Neural progenitor cell (in vitro differentiated cells): Measurements from ENCODE around the gene RSPO3. TPM values are rescaled to one million over a fixed set of nuclear protein-coding genes. Genes with fewer than 3 reads are reported as not detected.

Experiments
- DNase-seq: peaks from one replicate; pipeline ENCODE4 v3.0.0-alpha.2; 2016; ENCODE audit warnings: low spot score
- H2AFZ ChIP-seq: fragments of 200-600 bp; sonication (generic); replicated peaks from 2 replicates; pipeline ENCODE4 v1.6.1; 2016; ENCODE audit warnings: antibody characterized with exemption
- H3F3A ChIP-seq: fragments of 200-600 bp; sonication (generic); 2 replicates; pipeline ENCODE4 v1.6.1; 2016; ENCODE audit warnings: antibody characterized with exemption, low read depth
- H3K27ac ChIP-seq: fragments of 200-600 bp; sonication (generic); 2 replicates; pipeline ENCODE4 v1.5.1; 2016; ENCODE audit warnings: mild to moderate bottlenecking
- H3K27me3 ChIP-seq: fragments of 200-600 bp; sonication (generic); 2 replicates; pipeline ENCODE4 v1.6.1; 2016; ENCODE audit warnings: mild to moderate bottlenecking, moderate library complexity
- H3K36me3 ChIP-seq: fragments of 200-600 bp; sonication (generic); 2 replicates; pipeline ENCODE4 v1.5.1; 2016
- H3K4me1 ChIP-seq: fragments of 200-600 bp; sonication (generic); 2 replicates; pipeline ENCODE4 v1.6.1; 2016; ENCODE audit warnings: mixed run types
- H3K4me2 ChIP-seq: fragments of 200-600 bp; sonication (generic); 2 replicates; pipeline ENCODE4 v1.6.1; 2016
- H3K4me3 ChIP-seq: fragments of 200-600 bp; sonication (generic); 2 replicates; pipeline ENCODE4 v1.5.1; 2016
- H3K79me2 ChIP-seq: fragments of 200-600 bp; sonication (generic); 2 replicates; pipeline ENCODE4 v1.6.1; 2016; ENCODE audit warnings: low read depth
- H3K9ac ChIP-seq: fragments of 200-600 bp; sonication (generic); 2 replicates; pipeline ENCODE4 v1.6.1; 2016
- H3K9me3 ChIP-seq: fragments of 200-600 bp; sonication (generic); 2 replicates; pipeline ENCODE4 v1.5.1; 2016; ENCODE audit warnings: low read depth
- H4K20me1 ChIP-seq: fragments of 200-600 bp; sonication (generic); 2 replicates; pipeline ENCODE4 v1.6.1; 2016; ENCODE audit warnings: low read depth
- H3K27ac Mint-ChIP-seq: 3 replicates; pipeline ENCODE4 v1.8.0; 2021; ENCODE audit warnings: mixed read lengths
- H3K27me3 Mint-ChIP-seq: 2 replicates; pipeline ENCODE4 v1.8.0; 2022; ENCODE audit warnings: low read depth, mild to moderate bottlenecking, inconsistent platforms, moderate library complexity, mixed read lengths; ENCODE audit not compliant: insufficient read depth
- H3K36me3 Mint-ChIP-seq: 3 replicates; pipeline ENCODE4 v1.8.0; 2021; ENCODE audit warnings: mixed read lengths
- H3K4me1 Mint-ChIP-seq: 3 replicates; pipeline ENCODE4 v1.8.0; 2021; ENCODE audit warnings: mixed read lengths
- H3K4me3 Mint-ChIP-seq: 3 replicates; pipeline ENCODE4 v1.8.0; 2021; ENCODE audit warnings: mild to moderate bottlenecking, moderate library complexity, mixed read lengths
- H3K9me3 Mint-ChIP-seq: 3 replicates; pipeline ENCODE4 v1.8.0; 2020; ENCODE audit warnings: mixed read lengths
- EZH2 ChIP-seq: fragments of 200-600 bp; sonication (generic); IDR thresholded peaks from 2 replicates; pipeline ENCODE4 v1.6.1; 2017; ENCODE audit warnings: antibody characterized with exemption, mild to moderate bottlenecking, moderate library complexity
- EZH2phosphoT487 ChIP-seq: fragments of 200-600 bp; sonication (generic); IDR thresholded peaks from 2 replicates; pipeline ENCODE4 v1.6.1; 2017; ENCODE audit warnings: antibody characterized with exemption
- total RNA-seq: library from RNA; depleted of rRNA; stranded (reverse); fragments of >200 nt; gene quantifications from 2 replicates; pipeline ENCODE4 v1.2.3, GENCODE V29; 2015; ENCODE audit warnings: low replicate concordance
- TF ChIP-seq, protein P1 (sequence below): fragments of 200-600 bp; sonication (generic); IDR thresholded peaks from 2 replicates; pipeline ENCODE4 v1.5.1; 2017; ENCODE audit warnings: antibody characterized with exemption, mild to moderate bottlenecking

RSPO3 gene
- total RNA-seq, 1 donor from 2014 or later, result 2.4 TPM

DNA sequence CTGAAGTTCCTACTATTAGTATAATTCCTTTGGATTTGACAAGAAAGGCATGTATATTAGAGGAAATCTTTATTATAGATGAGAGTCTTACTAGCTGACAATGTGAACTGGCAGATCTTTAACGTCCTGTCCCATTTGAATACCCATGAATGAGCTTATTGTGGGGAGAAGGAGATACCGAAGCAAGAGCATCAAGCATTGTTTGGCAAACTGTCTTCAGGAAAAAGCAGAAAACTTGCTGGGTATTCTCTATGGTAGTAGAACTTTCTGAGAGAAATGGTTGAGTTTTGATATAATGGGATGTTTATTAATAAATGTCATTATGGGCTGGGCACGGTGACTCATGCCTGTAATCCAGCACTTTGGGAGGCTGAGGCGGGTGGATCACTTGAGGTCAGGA, 18.3 kb downstream of the RSPO3 start:
- Histone ChIP-seq H3K36me3 (no peaks in the 10 kb centered on the region), H3F3A (no peaks in the 10 kb centered on the region), H4K20me1 (no peaks in the 10 kb centered on the region), H3K9me3 (no peaks in the 10 kb centered on the region), H3K79me2 (no peaks in the 10 kb centered on the region), H3K4me2 (no peak overlapping the region), H3K9ac (no peak overlapping the region), H2AFZ (no peak overlapping the region), H3K4me1 (no peaks in the 10 kb centered on the region), H3K27me3 (no peaks in the 10 kb centered on the region), H3K4me3 (no peak overlapping the region), H3K27ac (no peak overlapping the region)
- TF ChIP-seq EZH2phosphoT487 (no peak), EZH2 (no peak)
- TF ChIP-seq, protein P1, sequence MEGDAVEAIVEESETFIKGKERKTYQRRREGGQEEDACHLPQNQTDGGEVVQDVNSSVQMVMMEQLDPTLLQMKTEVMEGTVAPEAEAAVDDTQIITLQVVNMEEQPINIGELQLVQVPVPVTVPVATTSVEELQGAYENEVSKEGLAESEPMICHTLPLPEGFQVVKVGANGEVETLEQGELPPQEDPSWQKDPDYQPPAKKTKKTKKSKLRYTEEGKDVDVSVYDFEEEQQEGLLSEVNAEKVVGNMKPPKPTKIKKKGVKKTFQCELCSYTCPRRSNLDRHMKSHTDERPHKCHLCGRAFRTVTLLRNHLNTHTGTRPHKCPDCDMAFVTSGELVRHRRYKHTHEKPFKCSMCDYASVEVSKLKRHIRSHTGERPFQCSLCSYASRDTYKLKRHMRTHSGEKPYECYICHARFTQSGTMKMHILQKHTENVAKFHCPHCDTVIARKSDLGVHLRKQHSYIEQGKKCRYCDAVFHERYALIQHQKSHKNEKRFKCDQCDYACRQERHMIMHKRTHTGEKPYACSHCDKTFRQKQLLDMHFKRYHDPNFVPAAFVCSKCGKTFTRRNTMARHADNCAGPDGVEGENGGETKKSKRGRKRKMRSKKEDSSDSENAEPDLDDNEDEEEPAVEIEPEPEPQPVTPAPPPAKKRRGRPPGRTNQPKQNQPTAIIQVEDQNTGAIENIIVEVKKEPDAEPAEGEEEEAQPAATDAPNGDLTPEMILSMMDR, result no peak
- Mint-ChIP-seq H3K4me1 (no peaks in the 10 kb centered on the region), H3K27ac (no peak overlapping the region), H3K27me3 (no peaks in the 10 kb centered on the region), H3K36me3 (no peaks in the 10 kb centered on the region), H3K9me3 (no peaks in the 10 kb centered on the region), H3K4me3 (no peak overlapping the region)
- DNase-seq, result no peak

DNA sequence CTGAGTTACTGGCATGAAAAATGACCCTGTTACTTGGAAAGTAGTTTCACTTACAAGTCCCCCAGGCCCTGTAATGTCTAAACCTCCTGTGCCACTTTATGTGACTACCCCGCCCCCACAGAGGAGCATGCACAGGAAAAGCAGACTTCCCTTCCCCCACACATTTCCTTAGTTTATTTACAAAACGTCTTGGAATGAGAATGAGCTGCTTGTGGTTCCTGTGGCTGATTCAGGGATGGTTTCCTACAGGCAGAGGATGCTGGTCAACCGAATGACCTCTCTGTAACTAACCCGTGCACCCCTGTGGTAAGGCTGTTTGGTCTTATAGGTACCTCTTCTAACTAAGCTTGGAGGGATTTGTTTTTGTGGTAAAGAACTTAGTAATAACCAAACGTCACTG, 28.5 kb downstream of the RSPO3 start:
- TF ChIP-seq EZH2 (no peak), EZH2phosphoT487 (no peak)
- TF ChIP-seq, protein P1, result no peak
- Histone ChIP-seq H3F3A (no peaks in the 10 kb centered on the region), H3K9ac (no peak overlapping the region), H3K27me3 (no peaks in the 10 kb centered on the region), H3K36me3 (no peaks in the 10 kb centered on the region), H3K79me2 (no peaks in the 10 kb centered on the region), H4K20me1 (no peaks in the 10 kb centered on the region), H3K4me2 (no peak overlapping the region), H3K27ac (no peak overlapping the region), H3K4me3 (no peak overlapping the region), H2AFZ (peak overlapping the region; percentile 13), H3K9me3 (no peaks in the 10 kb centered on the region), H3K4me1 (no peaks in the 10 kb centered on the region)
- DNase-seq, result no peak
- Mint-ChIP-seq H3K36me3 (no peaks in the 10 kb centered on the region), H3K9me3 (no peaks in the 10 kb centered on the region), H3K4me3 (no peak overlapping the region), H3K27me3 (no peaks in the 10 kb centered on the region), H3K4me1 (peaks cover 7% of the 10 kb centered on the region), H3K27ac (no peak overlapping the region)

DNA sequence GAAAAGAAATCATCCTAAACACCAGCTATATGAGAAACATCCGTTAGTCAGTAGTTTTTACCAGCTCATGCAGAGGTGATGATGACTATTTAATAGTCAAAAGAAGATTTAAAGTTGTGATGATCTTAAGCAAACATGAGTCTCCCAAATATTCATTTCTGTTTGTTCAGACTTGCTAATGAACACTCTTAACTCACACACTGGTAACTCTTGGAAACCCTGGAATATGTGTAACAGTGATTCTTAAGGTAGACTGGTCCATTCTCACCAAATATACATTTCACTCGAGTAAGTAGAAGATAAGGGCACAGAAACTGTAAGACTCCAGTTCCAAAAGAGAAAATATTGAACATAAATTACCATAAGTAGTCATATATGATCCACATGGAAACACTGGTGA, 29.1 kb downstream of the RSPO3 start:
- H3K4me1 ChIP-seq, result no peaks in the 10 kb centered on the region
- no peaks in the 10 kb centered on the region for H3K9me3 Mint-ChIP-seq
- no peaks in the 10 kb centered on the region for H3F3A ChIP-seq
- no peak overlapping the region for H2AFZ ChIP-seq
- peaks cover 7% of the 10 kb centered on the region for H3K4me1 Mint-ChIP-seq
- no peak overlapping the region for H3K4me3 Mint-ChIP-seq
- H3K27me3 ChIP-seq, result no peaks in the 10 kb centered on the region
- no peaks in the 10 kb centered on the region for H3K27me3 Mint-ChIP-seq
- H3K9ac ChIP-seq, result no peak overlapping the region
- no peaks in the 10 kb centered on the region for H3K9me3 ChIP-seq
- no peaks in the 10 kb centered on the region for H3K79me2 ChIP-seq
- no peaks in the 10 kb centered on the region for H4K20me1 ChIP-seq
- no peak overlapping the region for H3K27ac Mint-ChIP-seq
- H3K36me3 Mint-ChIP-seq, result no peaks in the 10 kb centered on the region
- H3K27ac ChIP-seq, result no peak overlapping the region
- DNase-seq, result no peak
- TF ChIP-seq EZH2phosphoT487 (no peak), EZH2 (no peak)
- TF ChIP-seq, protein P1, result no peak
- no peak overlapping the region for H3K4me2 ChIP-seq
- no peaks in the 10 kb centered on the region for H3K36me3 ChIP-seq
- no peak overlapping the region for H3K4me3 ChIP-seq
